HEK293 (cell line): ENCODE data around the gene DDX20.

ENCODE experiments used
- ZNF311 ChIP-seq: fragments of 450-650 bp; formaldehyde crosslinking; IDR thresholded peaks from 2 replicates; pipeline ENCODE4 v1.5.1; 2017; ENCODE audit warnings: missing biosample characterization, missing genetic modification characterization, borderline replicate concordance
- TF ChIP-seq, protein P1 (sequence below): fragments of 450-650 bp; formaldehyde crosslinking; IDR thresholded peaks from 2 replicates; pipeline ENCODE4 v1.5.1; 2016; ENCODE audit warnings: missing biosample characterization, missing genetic modification characterization

- TF ChIP-seq, protein P1, sequence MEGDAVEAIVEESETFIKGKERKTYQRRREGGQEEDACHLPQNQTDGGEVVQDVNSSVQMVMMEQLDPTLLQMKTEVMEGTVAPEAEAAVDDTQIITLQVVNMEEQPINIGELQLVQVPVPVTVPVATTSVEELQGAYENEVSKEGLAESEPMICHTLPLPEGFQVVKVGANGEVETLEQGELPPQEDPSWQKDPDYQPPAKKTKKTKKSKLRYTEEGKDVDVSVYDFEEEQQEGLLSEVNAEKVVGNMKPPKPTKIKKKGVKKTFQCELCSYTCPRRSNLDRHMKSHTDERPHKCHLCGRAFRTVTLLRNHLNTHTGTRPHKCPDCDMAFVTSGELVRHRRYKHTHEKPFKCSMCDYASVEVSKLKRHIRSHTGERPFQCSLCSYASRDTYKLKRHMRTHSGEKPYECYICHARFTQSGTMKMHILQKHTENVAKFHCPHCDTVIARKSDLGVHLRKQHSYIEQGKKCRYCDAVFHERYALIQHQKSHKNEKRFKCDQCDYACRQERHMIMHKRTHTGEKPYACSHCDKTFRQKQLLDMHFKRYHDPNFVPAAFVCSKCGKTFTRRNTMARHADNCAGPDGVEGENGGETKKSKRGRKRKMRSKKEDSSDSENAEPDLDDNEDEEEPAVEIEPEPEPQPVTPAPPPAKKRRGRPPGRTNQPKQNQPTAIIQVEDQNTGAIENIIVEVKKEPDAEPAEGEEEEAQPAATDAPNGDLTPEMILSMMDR (tag by site-specific recombination) = no peak
- TF ChIP-seq ZNF311 = no peak
Measured at GRCh38 chr1:111720274-111720976, 35.3 kb upstream of the DDX20 start.
